ENCODE data around the gene FCSK. TPM values are rescaled to one million over a fixed set of nuclear protein-coding genes. Genes with fewer than 3 reads are reported as not detected.
A peak's percentile ranks its signal among the peaks of the same experiment; 100 is the strongest.
"Not testable (repeated sequence)": the region's sequence is repeated elsewhere in the genome, so short reads cannot be mapped to it uniquely, and the experiment has no call there.

Gene FCSK
- polyA plus RNA-seq (2013): 2.9 and 3.5 TPM in 2 replicates

- H3K79me2 ChIP-seq (ENCODE audit: control insufficient read depth, insufficient read depth, low read length, poor library complexity): peaks cover 5% of the 10 kb centered on the region
- no peaks in the 10 kb centered on the region for H3K36me3 ChIP-seq (ENCODE audit: control insufficient read depth in 1 of 2, insufficient read depth in 2 of 2, low read length in 2 of 2)
- H2BK12ac ChIP-seq (ENCODE audit: low read length): peak within 1 kb of the TSS; percentile 100
- H3K9ac ChIP-seq (ENCODE audit: low read length): peak within 1 kb of the TSS; percentile 100
- no CpG with 5 or more reads among the region's 67 CpGs for WGBS (ENCODE audit: extremely low coverage, insufficient coverage, insufficient read length)
- H2AFZ ChIP-seq (ENCODE audit: insufficient read depth, low read length, poor library complexity): peak within 1 kb of the TSS; percentile 96
- peaks cover 2 to 3% of the 10 kb centered on the region in 2 experiments for H3K4me1 ChIP-seq (ENCODE audit: control insufficient read depth in 1 of 2, insufficient read depth in 2 of 2, low read length in 2 of 2)
- H3K4ac ChIP-seq (ENCODE audit: low read depth, low read length): peak within 1 kb of the TSS; percentile 93
- peak within 1 kb of the TSS; percentile 100 for H2BK120ac ChIP-seq (ENCODE audit: insufficient read depth, low read length, poor library complexity)
- H4K12ac ChIP-seq (ENCODE audit: low read depth, low read length): peak within 1 kb of the TSS; percentile 98
- peak within 1 kb of the TSS; percentile 100 for H3K18ac ChIP-seq (ENCODE audit: low read length)
- H3K79me1 ChIP-seq (ENCODE audit: low read length): peaks cover 7% of the 10 kb centered on the region
- no peak within 1 kb of the TSS for H3K23ac ChIP-seq (ENCODE audit: low read length)
- H3K27ac ChIP-seq (ENCODE audit: low read depth, low read length): peak within 1 kb of the TSS; percentile 97
- H2AK5ac ChIP-seq (ENCODE audit: low read length): no peak within 1 kb of the TSS
- no peaks in the 10 kb centered on the region for H3K27me3 ChIP-seq (ENCODE audit: insufficient read depth, low read length)
- H4K8ac ChIP-seq (ENCODE audit: low read depth, low read length): peak within 1 kb of the TSS; percentile 98
- peaks cover 3% of the 10 kb centered on the region for H3K9me3 ChIP-seq (ENCODE audit: insufficient read depth, low read depth, low read length)
- peak within 1 kb of the TSS; percentile 98 for H3K4me2 ChIP-seq (ENCODE audit: low read length)
- peak within 1 kb of the TSS; percentile 100 for H2BK5ac ChIP-seq (ENCODE audit: low read depth, low read length, poor library complexity)
- H3K14ac ChIP-seq (ENCODE audit: low read length): peak within 1 kb of the TSS; percentile 98
- peak in 1 of 2 donors; percentile 67 for DNase-seq
- peak within 1 kb of the TSS; percentile 95 for H3K4me3 ChIP-seq (ENCODE audit: low read depth, low read length)
- peak within 1 kb of the TSS; percentile 100 for H4K91ac ChIP-seq (ENCODE audit: low read depth, low read length)
Measured at GRCh38 chr16:70454222-70455034, at the start of gene FCSK. Gene FCSK (plus strand): TSS chr16:70454595. CDS start chr16:70463191, 8,596 bp downstream.

- H3K4me2 ChIP-seq (ENCODE audit: low read length); H4K12ac ChIP-seq (ENCODE audit: low read depth, low read length); H3K4me3 ChIP-seq (ENCODE audit: low read depth, low read length); H3K14ac ChIP-seq (ENCODE audit: low read length); H3K4ac ChIP-seq (ENCODE audit: low read depth, low read length); H3K9ac ChIP-seq (ENCODE audit: low read length); H2AFZ ChIP-seq (ENCODE audit: insufficient read depth, low read length, poor library complexity); H3K18ac ChIP-seq (ENCODE audit: low read length); H3K36me3 ChIP-seq (ENCODE audit: control insufficient read depth in 1 of 2, insufficient read depth in 2 of 2, low read length in 2 of 2); H3K79me2 ChIP-seq (ENCODE audit: control insufficient read depth, insufficient read depth, low read length, poor library complexity); H2BK120ac ChIP-seq (ENCODE audit: insufficient read depth, low read length, poor library complexity); H2BK5ac ChIP-seq (ENCODE audit: low read depth, low read length, poor library complexity); H2BK12ac ChIP-seq (ENCODE audit: low read length); H3K27ac ChIP-seq (ENCODE audit: low read depth, low read length); H3K27me3 ChIP-seq (ENCODE audit: insufficient read depth, low read length); DNase-seq; H2AK5ac ChIP-seq (ENCODE audit: low read length); H3K9me3 ChIP-seq (ENCODE audit: insufficient read depth, low read depth, low read length); H4K91ac ChIP-seq (ENCODE audit: low read depth, low read length); H3K23ac ChIP-seq (ENCODE audit: low read length); H3K79me1 ChIP-seq (ENCODE audit: low read length); H4K8ac ChIP-seq (ENCODE audit: low read depth, low read length): not testable (repeated sequence)
- H3K4me1 ChIP-seq (ENCODE audit: control insufficient read depth in 1 of 2, insufficient read depth in 2 of 2, low read length in 2 of 2): peaks cover 8 to 15% of the 10 kb centered on the region in 2 experiments
- WGBS (ENCODE audit: extremely low coverage, insufficient coverage, insufficient read length): no CpG with 5 or more reads among the region's 5 CpGs
Measured at GRCh38 chr16:70406104-70406503, 48.3 kb upstream of the FCSK start.

GRCh38 chr16:70407811-70408274 lies 46.6 kb upstream of the FCSK start:
- Histone ChIP-seq H2BK120ac (ENCODE audit: insufficient read depth, low read length, poor library complexity) (no peak overlapping the region), H3K4me2 (ENCODE audit: low read length) (no peak overlapping the region), H3K27me3 (ENCODE audit: insufficient read depth, low read length) (no peaks in the 10 kb centered on the region), H3K9me3 (ENCODE audit: insufficient read depth, low read depth, low read length) (no peaks in the 10 kb centered on the region), H3K27ac (ENCODE audit: low read depth, low read length) (no peak overlapping the region), H2BK12ac (ENCODE audit: low read length) (no peak overlapping the region), H4K12ac (ENCODE audit: low read depth, low read length) (no peak overlapping the region), H3K4me1 (ENCODE audit: control insufficient read depth in 1 of 2, insufficient read depth in 2 of 2, low read length in 2 of 2) (peaks cover 8 to 15% of the 10 kb centered on the region in 2 experiments), H3K4me3 (ENCODE audit: low read depth, low read length) (no peak overlapping the region), H4K8ac (ENCODE audit: low read depth, low read length) (no peak overlapping the region), H3K18ac (ENCODE audit: low read length) (no peak overlapping the region), H3K4ac (ENCODE audit: low read depth, low read length) (no peak overlapping the region), H2AFZ (ENCODE audit: insufficient read depth, low read length, poor library complexity) (no peak overlapping the region), H3K79me2 (ENCODE audit: control insufficient read depth, insufficient read depth, low read length, poor library complexity) (peaks cover 2% of the 10 kb centered on the region), H3K14ac (ENCODE audit: low read length) (no peak overlapping the region), H3K23ac (ENCODE audit: low read length) (no peak overlapping the region), H2BK5ac (ENCODE audit: low read depth, low read length, poor library complexity) (no peak overlapping the region), H3K9ac (ENCODE audit: low read length) (no peak overlapping the region), H3K79me1 (ENCODE audit: low read length) (no peaks in the 10 kb centered on the region), H4K91ac (ENCODE audit: low read depth, low read length) (no peak overlapping the region), H3K36me3 (ENCODE audit: control insufficient read depth in 1 of 2, insufficient read depth in 2 of 2, low read length in 2 of 2) (peaks cover 6 to 10% of the 10 kb centered on the region in 2 experiments), H2AK5ac (ENCODE audit: low read length) (no peak overlapping the region)
- DNase-seq: no peak
- WGBS (ENCODE audit: extremely low coverage, insufficient coverage, insufficient read length): no CpG with 5 or more reads among the region's 10 CpGs

GRCh38 chr16:70410734-70411133 lies 43.7 kb upstream of the FCSK start:
- no peak overlapping the region for H3K4me3 ChIP-seq (ENCODE audit: low read depth, low read length)
- H4K8ac ChIP-seq (ENCODE audit: low read depth, low read length): no peak overlapping the region
- H3K27me3 ChIP-seq (ENCODE audit: insufficient read depth, low read length): no peaks in the 10 kb centered on the region
- H3K9me3 ChIP-seq (ENCODE audit: insufficient read depth, low read depth, low read length): no peaks in the 10 kb centered on the region
- H3K27ac ChIP-seq (ENCODE audit: low read depth, low read length): no peak overlapping the region
- no peak overlapping the region for H2AK5ac ChIP-seq (ENCODE audit: low read length)
- no peak overlapping the region for H2BK5ac ChIP-seq (ENCODE audit: low read depth, low read length, poor library complexity)
- no peak overlapping the region for H3K4me2 ChIP-seq (ENCODE audit: low read length)
- H2BK120ac ChIP-seq (ENCODE audit: insufficient read depth, low read length, poor library complexity): no peak overlapping the region
- H2AFZ ChIP-seq (ENCODE audit: insufficient read depth, low read length, poor library complexity): no peak overlapping the region
- H3K79me1 ChIP-seq (ENCODE audit: low read length): no peaks in the 10 kb centered on the region
- no peak overlapping the region for H2BK12ac ChIP-seq (ENCODE audit: low read length)
- H4K12ac ChIP-seq (ENCODE audit: low read depth, low read length): no peak overlapping the region
- no peak for DNase-seq
- H3K23ac ChIP-seq (ENCODE audit: low read length): no peak overlapping the region
- peaks cover 2% of the 10 kb centered on the region for H3K79me2 ChIP-seq (ENCODE audit: control insufficient read depth, insufficient read depth, low read length, poor library complexity)
- H3K9ac ChIP-seq (ENCODE audit: low read length): no peak overlapping the region
- H3K14ac ChIP-seq (ENCODE audit: low read length): no peak overlapping the region
- H3K4ac ChIP-seq (ENCODE audit: low read depth, low read length): no peak overlapping the region
- whole genome bisulfite sequencing (ENCODE audit: extremely low coverage, insufficient coverage, insufficient read length): no CpG with 5 or more reads among the region's 6 CpGs
- H3K4me1 ChIP-seq (ENCODE audit: control insufficient read depth in 1 of 2, insufficient read depth in 2 of 2, low read length in 2 of 2): peaks cover 10 to 12% of the 10 kb centered on the region in 2 experiments
- peaks cover 6 to 10% of the 10 kb centered on the region in 2 experiments for H3K36me3 ChIP-seq (ENCODE audit: control insufficient read depth in 1 of 2, insufficient read depth in 2 of 2, low read length in 2 of 2)
- no peak overlapping the region for H3K18ac ChIP-seq (ENCODE audit: low read length)
- H4K91ac ChIP-seq (ENCODE audit: low read depth, low read length): no peak overlapping the region

Measured in trophoblast cell (in vitro differentiated cells and primary cell).